SK-N-SH treated with all-trans-retinoic acid at 6 μM for 48 hours (cell line): Measurements from ENCODE around the gene NOL9.

Experiments
- BACH2 ChIP-seq: fragments of 250-450 bp; sonication (Bioruptor Pico); IDR thresholded peaks from 2 replicates; pipeline ENCODE4 v1.9.0; 2021; ENCODE audit warnings: mild to moderate bottlenecking, borderline replicate concordance
- GLIS3 ChIP-seq: fragments of 250-450 bp; sonication (Bioruptor Pico); IDR thresholded peaks from 2 replicates; pipeline ENCODE4 v1.5.0; 2020; ENCODE audit warnings: mild to moderate bottlenecking, moderate library complexity
- TCF4 ChIP-seq: fragments of 250-450 bp; sonication (Bioruptor Pico); IDR thresholded peaks from 2 replicates; pipeline ENCODE4 v1.8.0; 2021; ENCODE audit warnings: mild to moderate bottlenecking, moderate library complexity, borderline replicate concordance
- ZNF565 ChIP-seq: fragments of 450-650 bp; formaldehyde crosslinking; conservative IDR thresholded peaks from 2 replicates; pipeline ENCODE4 v1.5.0; 2020; ENCODE audit warnings: low read depth, mild to moderate bottlenecking, moderate library complexity

GRCh38 chr1:6491966-6492365 is 62.3 kb downstream of the NOL9 start:
- no peak for TF ChIP-seq GLIS3 (CRISPR knock-in tag)
- TF ChIP-seq BACH2 (CRISPR knock-in tag): no peak
- no peak for TF ChIP-seq TCF4 (CRISPR knock-in tag)
- TF ChIP-seq ZNF565 (CRISPR knock-in tag): no peak
